K562 (cell line): ENCODE results near the gene AMPD3. TPM values are rescaled to one million over a fixed set of nuclear protein-coding genes. Genes with fewer than 3 reads are reported as not detected.

ENCODE experiments used
- ADNP ChIP-seq: fragments of 200-800 bp; sonication (Bioruptor generic); IDR thresholded peaks from 2 replicates; pipeline ENCODE4 v1.6.1; 2016; ENCODE audit warnings: missing genetic modification characterization, missing compliant biosample characterization
- C11orf30 ChIP-seq: fragments of 450-650 bp; IDR thresholded peaks from 2 replicates; pipeline ENCODE4 v1.6.1; 2016; ENCODE audit warnings: low read depth, mild to moderate bottlenecking
- CHD1 ChIP-seq: fragments of 200-600 bp; sonication (generic); IDR thresholded peaks from one replicate; pipeline ENCODE4 v1.6.1; 2012; ENCODE audit warnings: mild to moderate bottlenecking, moderate library complexity, low read length, inconsistent platforms
- E2F6 ChIP-seq, 2 experiments: IDR thresholded peaks; 2 replicates each; pipeline ENCODE4 v1.6.1; 2011; ENCODE audit warnings: borderline replicate concordance in 1 of 2, control low read depth in 1 of 2, low read depth in 1 of 2, low read length in 1 of 2, mild to moderate bottlenecking in 1 of 2, mixed read lengths in 1 of 2, moderate library complexity in 1 of 2; ENCODE audit not compliant: insufficient read depth in 1 of 2, insufficient read length in 1 of 2, poor library complexity in 1 of 2, severe bottlenecking in 1 of 2; ENCODE audit errors: extremely low read depth in 1 of 2
- EP400 ChIP-seq: fragments of 450-650 bp; IDR thresholded peaks from 2 replicates; pipeline ENCODE4 v1.6.1; 2017; ENCODE audit warnings: antibody characterized with exemption, mild to moderate bottlenecking, moderate library complexity
- GTF2E2 ChIP-seq: fragments of 200-800 bp; sonication (Bioruptor generic); IDR thresholded peaks from 2 replicates; pipeline ENCODE4 v1.6.1; 2016; ENCODE audit warnings: missing genetic modification characterization, missing compliant biosample characterization
- HNRNPK ChIP-seq: fragments of 200-400 bp; formaldehyde crosslinking; IDR thresholded peaks from one replicate; pipeline ENCODE4 v1.6.1; 2018; ENCODE audit warnings: mild to moderate bottlenecking, low read depth, low read length; ENCODE audit not compliant: poor library complexity, severe bottlenecking
- ILF3 ChIP-seq: fragments of 450-650 bp; IDR thresholded peaks from 2 replicates; pipeline ENCODE4 v1.6.1; 2018; ENCODE audit warnings: antibody characterized with exemption, mild to moderate bottlenecking, moderate library complexity, borderline replicate concordance
- MXI1 ChIP-seq: IDR thresholded peaks from 2 replicates; pipeline ENCODE4 v1.6.1; 2011; ENCODE audit warnings: low read depth, mild to moderate bottlenecking, improper control_type of control experiment, low read length
- MYBL2 ChIP-seq, 2 experiments: fragments of 450-650 bp in 1 of 2; sonication (generic) in 1 of 2; formaldehyde crosslinking in 1 of 2; IDR thresholded peaks; 2 replicates each; pipeline versions ENCODE4 v1.6.1 to v1.8.1; 2017 to 2022; ENCODE audit warnings: borderline replicate concordance in 1 of 2, inconsistent platforms in 1 of 2, low read depth in 1 of 2, mild to moderate bottlenecking in 1 of 2, missing genetic modification reagents in 1 of 2, moderate library complexity in 1 of 2
- NFXL1 ChIP-seq: fragments of 450-650 bp; formaldehyde crosslinking; IDR thresholded peaks from 2 replicates; pipeline ENCODE4 v1.4.0; 2021; ENCODE audit warnings: mild to moderate bottlenecking
- NR1H2 ChIP-seq: sonication (generic); formaldehyde crosslinking; IDR thresholded peaks from 2 replicates; pipeline ENCODE4 v1.4.0; 2020; ENCODE audit warnings: mild to moderate bottlenecking, missing genetic modification reagents
- POLR2G ChIP-seq: fragments of 200-400 bp; formaldehyde crosslinking; IDR thresholded peaks from 2 replicates; pipeline ENCODE4 v1.6.1; 2017; ENCODE audit warnings: low read depth, mild to moderate bottlenecking, antibody characterized with exemption, low read length, moderate library complexity
- RNF2 ChIP-seq: sonication (generic); IDR thresholded peaks from 2 replicates; pipeline ENCODE4 v1.6.1; 2016
- SLC30A9 ChIP-seq: fragments of 250-450 bp; sonication (Bioruptor Pico); IDR thresholded peaks from 2 replicates; pipeline ENCODE4 v1.8.0; 2022; ENCODE audit warnings: mild to moderate bottlenecking, moderate library complexity
- TAF9B ChIP-seq: fragments of 450-650 bp; IDR thresholded peaks from 2 replicates; pipeline ENCODE4 v1.6.1; 2018; ENCODE audit warnings: mild to moderate bottlenecking; ENCODE audit not compliant: partially characterized antibody
- TGIF2 ChIP-seq: sonication (generic); formaldehyde crosslinking; IDR thresholded peaks from 2 replicates; pipeline ENCODE4 v1.8.1; 2022; ENCODE audit warnings: mild to moderate bottlenecking, missing genetic modification reagents, moderate library complexity
- ZEB2 ChIP-seq: fragments of 450-650 bp; IDR thresholded peaks from 2 replicates; pipeline ENCODE4 v1.6.1; 2016
- ZKSCAN8 ChIP-seq: fragments of 200-800 bp; sonication (Bioruptor generic); IDR thresholded peaks from 2 replicates; pipeline ENCODE4 v1.6.1; 2016; ENCODE audit warnings: missing genetic modification characterization, missing compliant biosample characterization
- ZNF134 ChIP-seq: fragments of 250-450 bp; sonication (Bioruptor Pico); conservative IDR thresholded peaks from 2 replicates; pipeline ENCODE4 v1.4.0; 2020
- ZNF253 ChIP-seq: fragments of 250-450 bp; sonication (Bioruptor Pico); conservative IDR thresholded peaks from 2 replicates; pipeline ENCODE4 v1.6.1; 2021; ENCODE audit warnings: mild to moderate bottlenecking
- ZNF436 ChIP-seq: fragments of 250-450, 450-650 bp; sonication (Bioruptor Pico); formaldehyde crosslinking; IDR thresholded peaks from 2 replicates; pipeline ENCODE4 v1.7.0; 2020; ENCODE audit warnings: mild to moderate bottlenecking
- ZNF655 ChIP-seq: fragments of 250-450 bp; sonication (Bioruptor Pico); IDR thresholded peaks from 2 replicates; pipeline ENCODE4 v1.5.0; 2021
- polyA plus RNA-seq, 8 experiments: library from polyadenylated mRNA; depleted of rRNA in 4 of 8; stranded (reverse) in 5 of 8; unstranded in 3 of 8; fragments of >200 nt; fragmentation: Nextera tagmentation in 2 of 8; fragmentation: Illumina TruSeq in 1 of 8; extraction: Ambion mirVana in 2 of 8; extraction: Trizol in 1 of 8; gene quantifications; 2 replicates each; pipeline versions ENCODE4 v1.2.1 to v1.2.3, GENCODE V29; 2011 to 2014; ENCODE audit warnings: inconsistent platforms in 1 of 8, missing spikeins in 1 of 8
- total RNA-seq, 7 experiments: library from RNA; depleted of rRNA in 6 of 7; stranded (reverse); fragments of >200 nt in 6 of 7; fragmentation: Illumina TruSeq in 2 of 7; extraction: Trizol in 2 of 7; gene quantifications; 2 replicates each; pipeline versions ENCODE4 v1.2.1 to v1.2.3, GENCODE V29; 2011 to 2021; ENCODE audit warnings: low replicate concordance in 1 of 7
- TF ChIP-seq, protein P1 (sequence below): fragments of 450-650 bp; formaldehyde crosslinking; IDR thresholded peaks from 2 replicates; pipeline ENCODE4 v1.4.0; 2020; ENCODE audit warnings: mild to moderate bottlenecking, mixed read lengths

AMPD3 gene
- total and polyA plus RNA-seq, 9 of the 15 experiments (the other 6 are each of a cell fraction or from before 2014, with no cell fraction given): 4.4 to 23.6 (median 11.2) TPM

GRCh38 chr11:10455637-10456487, 798 bp downstream of the AMPD3 start (continued):
- no peak for TF ChIP-seq ADNP (tag)
- no peak for TF ChIP-seq NFXL1 (CRISPR knock-in tag)
- TF ChIP-seq ZNF134: no peak
- peak in 1 of 2 experiments; percentile 22 for TF ChIP-seq E2F6 (IDR thresholded peaks at IDR 0.05; ENCODE audit: borderline replicate concordance in 1 of 2, extremely low read depth in 1 of 2, insufficient read depth in 1 of 2, insufficient read length in 1 of 2, low read depth in 1 of 2, low read length in 1 of 2, poor library complexity in 1 of 2, severe bottlenecking in 1 of 2)
- peak; percentile 47 for TF ChIP-seq POLR2G
- TF ChIP-seq, protein P1, sequence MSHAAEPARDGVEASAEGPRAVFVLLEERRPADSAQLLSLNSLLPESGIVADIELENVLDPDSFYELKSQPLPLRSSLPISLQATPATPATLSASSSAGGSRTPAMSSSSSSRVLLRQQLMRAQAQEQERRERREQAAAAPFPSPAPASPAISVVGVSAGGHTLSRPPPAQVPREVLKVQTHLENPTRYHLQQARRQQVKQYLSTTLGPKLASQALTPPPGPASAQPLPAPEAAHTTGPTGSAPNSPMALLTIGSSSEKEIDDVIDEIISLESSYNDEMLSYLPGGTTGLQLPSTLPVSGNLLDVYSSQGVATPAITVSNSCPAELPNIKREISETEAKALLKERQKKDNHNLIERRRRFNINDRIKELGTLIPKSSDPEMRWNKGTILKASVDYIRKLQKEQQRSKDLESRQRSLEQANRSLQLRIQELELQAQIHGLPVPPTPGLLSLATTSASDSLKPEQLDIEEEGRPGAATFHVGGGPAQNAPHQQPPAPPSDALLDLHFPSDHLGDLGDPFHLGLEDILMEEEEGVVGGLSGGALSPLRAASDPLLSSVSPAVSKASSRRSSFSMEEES: no peak
- TF ChIP-seq MXI1: no peak
- no peak for TF ChIP-seq MYBL2 (IDR thresholded peaks at IDR 0.05; ENCODE audit: low read depth)
- TF ChIP-seq MYBL2 (CRISPR knock-in tag; IDR thresholded peaks at IDR 0.05; ENCODE audit: borderline replicate concordance): no peak
- TF ChIP-seq ZEB2: peak; percentile 87
- TF ChIP-seq CHD1: no peak
- TF ChIP-seq ZNF436 (CRISPR knock-in tag): no peak
- no peak for TF ChIP-seq HNRNPK
- peak; percentile 75; the same call in 1 of the 2 replicates for TF ChIP-seq RNF2
- peak; percentile 85 for TF ChIP-seq TAF9B
- no peak for TF ChIP-seq TGIF2
- no peak for TF ChIP-seq C11orf30
- no peak for TF ChIP-seq ZKSCAN8 (CRISPR knock-in tag)
- TF ChIP-seq GTF2E2: no peak
- 0 out of 2 replicates have a peak, but pooled peaks have one; percentile 78 for TF ChIP-seq NR1H2 (CRISPR knock-in tag)
- TF ChIP-seq ILF3: no peak
- peak; percentile 53 for TF ChIP-seq EP400
- TF ChIP-seq ZNF253 (CRISPR knock-in tag): no peak
- TF ChIP-seq ZNF655: no peak
- TF ChIP-seq SLC30A9 (CRISPR knock-in tag): no peak
